GM18951 (cell line): ENCODE results near the gene ADAMTS15.

Experiments used
- POLR2A ChIP-seq: IDR thresholded peaks from 4 replicates; pipeline ENCODE4 v1.6.1; 2011; ENCODE audit warnings: mild to moderate bottlenecking; ENCODE audit not compliant: insufficient read length, insufficient read depth; ENCODE audit errors: extremely low read depth
- in situ Hi-C: fragments of 300-500 bp; cut with MboI; formaldehyde crosslinking; loops from one replicate; pipeline ENCODE4 v1.12.0; 2022; ENCODE audit warnings: low sequenced_read_pairs, mixed read lengths, inconsistent platforms; ENCODE audit not compliant: unreplicated experiment

Gene ADAMTS15

DNA sequence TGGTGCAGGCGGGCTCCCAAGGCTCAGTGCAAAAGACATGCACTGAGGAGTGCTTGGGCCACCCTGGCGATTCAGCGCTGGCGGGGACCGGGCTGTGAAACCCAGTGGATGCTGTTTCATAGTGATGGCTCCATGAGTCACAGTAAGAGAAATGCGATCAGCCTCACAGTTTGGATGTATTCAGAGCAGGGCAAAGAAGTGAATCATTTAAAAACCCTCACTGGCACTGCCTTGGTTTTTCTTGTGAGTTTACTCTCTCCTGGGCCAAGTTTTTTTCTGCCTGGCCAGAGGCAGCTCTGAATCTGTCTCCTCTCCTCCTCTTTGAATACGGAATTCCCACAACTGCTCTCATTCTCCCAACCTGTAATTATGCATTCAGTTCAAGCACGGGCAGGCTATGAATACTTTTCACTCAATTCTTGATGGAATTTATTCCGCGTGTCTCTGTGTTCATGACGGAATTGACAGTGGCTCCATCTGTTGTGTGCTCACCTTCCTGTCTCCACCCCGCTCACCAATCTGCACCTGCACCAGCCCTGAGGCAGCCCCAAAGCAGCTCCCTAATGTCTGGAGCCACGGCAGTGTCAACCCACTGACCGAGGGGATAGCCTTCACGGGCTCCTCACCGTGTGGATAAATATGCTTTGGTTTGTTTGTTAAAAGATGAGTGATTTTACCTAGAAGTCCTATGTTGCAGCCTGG is 34.9 kb upstream of the ADAMTS15 start:
- in situ Hi-C loops = no loop called here

DNA sequence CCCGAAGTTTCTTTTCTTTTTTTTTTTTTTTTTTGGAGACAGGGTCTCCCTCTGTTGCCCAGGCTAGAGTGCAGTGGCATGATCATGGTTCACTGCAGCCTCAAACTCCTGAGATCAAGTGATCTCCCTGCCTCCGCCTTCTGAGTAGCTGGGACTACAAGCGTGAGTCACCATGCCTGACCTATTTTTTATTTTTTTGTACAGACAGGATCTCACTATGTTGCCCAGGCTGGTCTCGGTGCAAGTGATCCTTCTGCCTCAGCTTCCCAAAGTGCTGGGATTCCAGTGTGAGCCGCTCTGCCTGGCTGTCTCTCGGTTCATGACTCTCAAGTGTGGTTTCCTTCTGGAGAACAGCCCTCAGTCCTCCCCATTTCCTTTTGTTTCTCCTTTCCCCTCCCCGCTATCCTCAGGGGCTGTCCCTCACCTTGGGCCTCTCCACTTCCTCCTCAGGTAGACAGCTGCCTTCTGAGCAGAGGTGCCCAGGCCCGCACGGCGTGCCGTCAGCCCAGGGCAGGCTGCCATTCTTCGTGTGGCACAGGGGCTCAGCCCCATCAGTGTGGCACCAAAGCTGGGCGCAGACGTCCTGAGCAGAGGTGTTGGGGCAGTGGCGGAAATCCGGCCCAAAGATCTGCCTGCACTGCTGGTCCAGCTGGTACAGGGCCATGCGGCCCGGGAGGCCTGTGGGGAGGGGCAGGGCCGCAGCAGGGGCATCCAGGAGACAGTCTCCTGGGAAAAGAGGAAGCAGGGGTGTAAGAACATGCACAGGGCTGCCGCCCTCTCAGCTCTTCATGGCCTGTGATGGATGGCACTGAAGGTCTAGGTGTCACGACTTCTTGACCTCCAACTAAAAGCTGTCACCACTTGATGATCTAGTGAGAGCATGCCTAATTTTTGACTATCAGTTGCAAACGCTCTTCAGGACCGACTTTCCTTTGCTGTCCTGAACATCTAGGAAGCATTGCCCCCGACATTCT is 34.1 kb upstream of the ADAMTS15 start:
- TF ChIP-seq POLR2A = no peak
- in situ Hi-C loops = no loop called here

More for the DNA sequence above, 34.9 kb upstream of the ADAMTS15 start:
- TF ChIP-seq POLR2A = no peak

DNA sequence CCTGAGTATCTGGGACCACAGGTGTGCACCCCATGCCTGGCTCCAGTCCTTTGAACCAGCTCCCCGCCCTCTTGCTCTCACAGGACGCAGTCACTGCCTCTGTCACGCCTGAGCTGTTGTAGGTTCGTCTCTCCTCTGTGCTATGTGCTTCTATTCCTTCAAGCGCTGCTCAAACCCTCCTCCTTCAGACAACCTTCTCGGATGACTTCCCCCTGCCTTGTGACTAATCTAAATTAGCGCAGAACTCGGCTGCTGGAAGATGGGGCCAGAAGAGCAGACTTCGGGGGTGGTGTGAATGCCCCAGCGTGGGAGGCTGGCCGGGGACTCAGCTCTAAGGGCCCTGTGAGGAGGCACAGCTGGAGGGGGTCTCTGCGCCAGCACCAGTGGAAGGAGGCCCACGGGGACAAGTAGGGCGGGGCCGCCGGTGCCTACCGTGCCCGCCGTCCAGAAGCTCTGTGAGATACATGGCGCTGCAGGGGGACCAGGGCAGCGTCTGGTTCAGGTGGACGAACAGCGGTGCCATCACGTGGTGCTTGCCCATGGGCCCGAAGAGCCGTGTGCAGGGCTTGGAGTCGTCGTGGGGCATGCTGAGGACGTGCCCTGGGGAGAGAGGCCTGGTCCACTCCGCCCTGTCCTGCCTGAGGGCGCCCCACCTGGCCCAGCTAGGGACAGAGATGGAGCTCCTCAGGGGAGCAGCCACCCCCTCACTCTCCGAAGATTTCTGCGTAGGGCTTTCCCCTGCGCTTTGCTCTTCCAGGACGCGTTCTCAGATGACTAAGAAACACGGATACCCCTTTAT is 32.5 kb upstream of the ADAMTS15 start:
- TF ChIP-seq POLR2A = no peak
- in situ Hi-C loops = no loop called here

DNA sequence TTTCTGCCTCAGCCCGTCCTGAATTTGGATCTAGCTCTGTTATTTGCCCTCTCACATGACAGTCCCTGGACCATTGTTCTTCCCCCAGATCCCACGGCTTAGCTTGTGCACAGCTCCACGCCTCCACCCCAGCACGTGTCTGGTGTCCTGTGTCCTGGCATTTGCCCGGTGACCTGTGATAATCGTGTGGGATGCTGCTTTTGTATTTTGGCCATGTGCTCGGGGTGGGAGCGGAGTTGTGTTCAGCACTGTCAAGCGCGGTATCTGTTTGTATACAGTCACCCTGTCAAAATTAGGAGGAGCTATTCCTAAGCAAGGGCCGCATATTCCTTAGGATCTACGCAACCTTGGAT is 31.9 kb upstream of the ADAMTS15 start:
- no peak for TF ChIP-seq POLR2A
- in situ Hi-C loops = no loop called here

DNA sequence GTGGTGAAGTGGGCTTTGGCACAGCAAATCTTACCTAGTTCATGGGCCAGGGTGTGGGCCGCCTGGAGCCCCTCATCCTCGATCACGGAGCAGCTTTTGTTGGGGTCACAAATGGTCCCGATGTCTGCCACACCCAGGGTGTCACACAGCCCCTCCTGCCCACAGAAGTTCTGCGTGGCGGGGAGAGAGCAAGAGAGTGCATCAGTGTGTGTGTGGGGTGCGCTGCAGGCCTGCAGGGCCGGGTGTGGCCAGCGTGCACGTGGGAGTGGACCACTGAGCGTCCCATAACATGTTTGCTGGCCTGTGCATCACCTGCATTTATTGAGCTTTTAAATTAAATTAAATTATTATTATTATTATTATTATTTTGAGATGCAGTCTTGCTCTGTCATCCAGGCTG is 31.5 kb upstream of the ADAMTS15 start:
- in situ Hi-C loops = no loop called here
- TF ChIP-seq POLR2A = no peak

DNA sequence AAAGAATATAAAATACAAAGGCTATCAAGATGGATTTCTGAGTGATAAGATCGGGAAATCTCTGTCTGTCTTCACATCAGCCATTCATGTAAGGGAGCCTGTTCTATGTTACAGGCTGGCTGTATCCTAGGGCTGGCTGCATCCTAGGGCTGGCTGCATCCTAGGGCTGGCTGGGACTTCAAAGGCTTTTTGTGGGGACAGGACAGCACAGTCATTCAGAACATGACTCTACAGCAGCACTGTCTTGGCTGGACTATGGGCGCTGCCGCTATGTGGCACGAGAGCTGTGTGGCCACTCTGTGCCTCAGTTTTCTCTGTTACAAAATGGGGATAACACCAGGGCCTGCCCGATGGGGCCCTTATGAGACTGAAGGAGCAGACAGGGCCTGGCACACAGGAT is 30.2 kb upstream of the ADAMTS15 start:
- in situ Hi-C loops = no loop called here
- no peak for TF ChIP-seq POLR2A

DNA sequence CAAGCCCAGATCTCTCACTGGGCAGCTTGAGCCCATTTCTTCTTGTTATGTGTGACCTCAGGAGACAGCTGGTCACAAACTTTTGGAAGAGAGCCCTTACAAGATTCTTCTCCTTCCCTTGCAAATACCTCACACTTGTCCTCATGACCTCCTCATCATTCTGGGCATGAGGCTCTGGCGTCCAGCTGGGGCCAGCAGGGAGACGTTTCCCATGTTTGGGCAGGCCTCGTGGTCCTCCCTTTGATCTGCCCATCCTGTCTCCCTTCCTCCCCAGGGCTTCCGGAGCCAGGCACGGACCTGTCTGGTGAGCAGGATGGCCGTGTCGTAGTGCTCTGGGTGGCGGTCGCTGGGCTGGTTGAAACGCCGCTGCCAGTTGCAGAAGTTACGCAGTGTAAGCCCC is 29.7 kb upstream of the ADAMTS15 start:
- in situ Hi-C loops = no loop called here
- no peak for TF ChIP-seq POLR2A

DNA sequence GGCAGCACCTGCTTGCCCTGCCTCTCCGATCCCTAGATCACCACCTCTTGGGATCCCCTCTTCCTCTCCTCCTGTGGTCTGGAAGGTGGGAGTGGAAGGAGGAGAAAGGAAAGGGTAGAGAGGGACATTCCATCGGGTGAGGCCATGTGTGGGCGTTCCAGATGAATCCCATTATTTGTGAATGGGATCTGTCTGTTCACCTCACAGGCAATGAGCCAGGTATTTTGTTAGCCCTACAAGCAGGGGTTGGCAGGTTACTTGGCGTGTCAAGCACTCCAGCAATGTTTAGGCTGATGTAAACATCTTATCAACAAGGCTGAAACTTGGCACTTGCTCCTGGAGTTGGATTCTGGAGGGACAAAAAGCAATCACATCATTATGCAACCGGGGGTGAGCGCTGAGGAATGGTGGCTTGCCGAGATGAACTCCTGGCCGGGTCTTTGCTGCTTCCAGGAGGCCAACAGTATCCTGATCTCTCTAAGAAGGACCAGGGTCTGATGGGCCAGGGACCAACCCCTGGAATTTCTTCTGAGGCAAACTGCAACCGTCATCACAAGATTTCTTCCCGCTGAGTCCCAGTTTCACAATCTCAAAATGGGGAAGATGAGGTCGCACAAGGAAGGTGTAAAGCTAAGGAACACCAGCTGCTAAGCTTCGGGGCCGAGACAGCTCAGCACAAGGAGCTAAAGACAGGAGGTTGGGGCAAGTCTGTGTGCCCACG is 27.8 kb upstream of the ADAMTS15 start:
- in situ Hi-C loops = no loop called here
- TF ChIP-seq POLR2A = no peak

DNA sequence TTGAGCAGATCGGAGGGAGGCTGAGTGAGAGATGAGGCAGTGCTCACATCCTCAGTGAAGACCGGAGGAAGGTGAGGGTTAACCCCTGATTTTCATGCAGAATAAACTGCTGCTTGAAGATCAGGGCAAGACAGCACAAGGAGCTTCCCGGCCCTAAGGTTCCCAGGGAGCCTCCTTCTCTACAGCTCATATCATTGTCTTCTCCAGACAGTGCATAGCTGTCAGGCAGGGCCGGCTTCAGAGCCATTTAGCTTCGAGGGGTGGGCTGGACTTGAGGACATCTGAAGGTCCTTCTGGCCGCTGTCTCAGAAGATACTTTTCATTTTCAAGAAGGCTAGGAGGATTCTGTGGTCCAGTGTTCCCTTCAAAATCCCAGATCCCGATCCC is 27.3 kb upstream of the ADAMTS15 start:
- no peak for TF ChIP-seq POLR2A
- in situ Hi-C loops = no loop called here

DNA sequence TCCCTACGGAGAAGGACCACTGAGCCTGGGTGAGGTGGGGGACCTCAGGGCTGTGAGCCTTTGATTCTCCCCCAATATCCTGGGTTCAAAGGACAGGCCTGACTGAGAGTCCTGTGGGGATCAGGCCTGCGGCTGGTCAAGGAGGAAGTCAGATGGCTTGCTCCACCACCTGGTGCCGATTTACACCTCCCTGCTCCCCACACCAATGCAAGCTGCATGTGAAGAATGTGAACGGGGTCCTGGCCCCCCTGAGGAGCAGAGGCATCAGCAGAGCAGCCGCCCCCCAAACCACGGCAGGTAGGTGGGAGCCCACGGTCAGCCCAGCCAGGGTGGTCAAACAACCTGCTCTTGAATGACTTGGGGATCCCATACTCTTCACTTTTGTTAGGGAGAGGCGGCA is 26.7 kb upstream of the ADAMTS15 start:
- no peak for TF ChIP-seq POLR2A
- in situ Hi-C loops = no loop called here

DNA sequence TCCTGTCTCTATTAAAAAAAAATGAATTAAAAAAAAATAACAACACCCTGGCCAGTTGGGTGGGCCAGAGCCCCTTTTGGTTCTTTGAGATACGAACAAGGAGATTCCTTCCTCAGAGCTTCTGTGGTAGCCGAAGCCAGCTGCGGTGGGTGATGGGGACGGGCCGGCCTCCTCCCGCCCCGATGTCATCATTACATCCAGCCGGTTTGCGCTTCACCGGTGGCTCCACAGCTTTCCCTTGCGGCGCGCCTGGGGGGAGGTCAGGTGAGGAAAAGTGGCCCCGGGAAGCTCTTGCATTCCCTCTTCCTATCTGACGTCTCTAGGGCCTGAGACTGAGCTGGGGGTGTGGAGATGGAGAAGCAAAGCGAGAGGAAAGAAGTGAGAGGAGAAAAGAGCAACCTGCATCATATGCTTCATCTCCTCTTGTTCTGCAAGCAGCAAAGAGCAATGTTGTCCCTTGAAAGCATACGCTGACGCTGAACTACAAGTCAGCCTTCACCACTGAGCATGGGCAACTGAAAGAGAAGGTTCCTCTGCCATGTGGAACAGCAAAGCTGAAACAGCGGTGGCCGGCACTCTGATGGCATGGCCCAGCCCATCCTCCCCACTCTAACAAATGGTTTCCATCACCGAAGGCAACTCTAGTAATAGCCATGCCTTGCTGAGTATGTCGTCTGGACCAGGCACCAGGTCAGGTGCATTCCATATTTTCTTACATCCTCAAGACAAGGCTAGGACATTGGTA is 26.0 kb upstream of the ADAMTS15 start:
- in situ Hi-C loops = no loop called here
- no peak for TF ChIP-seq POLR2A

DNA sequence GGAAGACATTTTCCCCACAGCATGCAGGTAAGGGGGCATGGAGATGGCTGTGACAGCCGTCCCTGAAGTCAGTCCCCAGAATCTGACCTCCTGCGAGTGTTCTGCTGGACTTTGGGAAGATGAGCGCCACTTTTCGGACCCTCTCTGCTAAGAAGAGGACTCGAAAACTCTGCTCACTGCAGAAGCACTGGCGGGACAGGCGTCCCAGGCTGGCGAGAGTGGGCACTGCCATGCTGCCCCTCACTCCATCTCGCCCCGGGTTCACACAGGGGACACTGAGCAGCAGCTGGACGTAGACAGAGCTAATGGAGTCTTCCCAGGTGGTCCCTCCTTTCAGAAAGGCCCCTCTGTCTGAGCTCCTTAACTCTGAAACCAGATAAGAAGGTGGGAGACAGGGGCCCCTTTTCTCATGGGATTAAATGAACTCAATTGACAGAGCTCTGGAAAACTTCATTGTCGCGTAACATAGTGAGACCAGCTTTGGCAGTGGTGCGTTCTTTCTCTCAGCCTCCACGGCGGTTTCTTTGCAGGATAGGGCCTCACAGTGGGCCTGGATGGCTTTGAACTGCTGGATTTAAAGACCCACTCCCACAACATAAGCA is 24.8 kb upstream of the ADAMTS15 start:
- no peak for TF ChIP-seq POLR2A
- in situ Hi-C loops = no loop called here
